H1 (cell line): ENCODE results near the gene CCDC47. TPM values are rescaled to one million over a fixed set of nuclear protein-coding genes. Genes with fewer than 3 reads are reported as not detected.

ENCODE experiments used
- EP300 ChIP-seq, 2 experiments: IDR thresholded peaks; 1 replicate in 1 of 2; 2 replicates in 1 of 2; pipeline ENCODE4 v1.6.1; 2011 to 2012; ENCODE audit warnings: low read depth in 2 of 2, low read length in 2 of 2, mild to moderate bottlenecking in 2 of 2, borderline replicate concordance in 1 of 2, inconsistent platforms in 1 of 2, moderate library complexity in 1 of 2
- GABPA ChIP-seq: IDR thresholded peaks from 2 replicates; pipeline ENCODE4 v1.6.1; 2011; ENCODE audit warnings: mild to moderate bottlenecking, low read length, moderate library complexity, borderline replicate concordance; ENCODE audit not compliant: insufficient read depth
- POLR2A ChIP-seq, 2 experiments: IDR thresholded peaks; 1 replicate in 1 of 2; 2 replicates in 1 of 2; pipeline ENCODE4 v1.6.1; 2011; ENCODE audit warnings: low read depth in 2 of 2, low read length in 2 of 2, mild to moderate bottlenecking in 2 of 2; ENCODE audit errors: control extremely low read depth in 1 of 2
- POU5F1 ChIP-seq: IDR thresholded peaks from 2 replicates; pipeline ENCODE4 v1.6.1; 2011; ENCODE audit warnings: low read depth, mild to moderate bottlenecking, low read length, moderate library complexity
- polyA plus RNA-seq, 7 experiments: library from polyadenylated mRNA; depleted of rRNA in 3 of 7; stranded (reverse) in 5 of 7; unstranded in 2 of 7; fragments of >200 nt in 5 of 7; fragments of 200-250 nt in 2 of 7; gene quantifications; 1 replicate in 5 of 7; 2 replicates in 1 of 7; 4 replicates in 1 of 7; pipeline versions ENCODE4 v1.2.1 to v1.2.3, GENCODE V29; 2011 to 2013; ENCODE audit warnings: missing spikeins in 2 of 7, mixed read lengths in 2 of 7
- total RNA-seq: library from RNA; stranded (reverse); fragmentation: NEBNext Ultra II Directional; extraction: Animal tissue kit (Norgen Biotek cat#: 25700); gene quantifications from 2 replicates; pipeline ENCODE4 v1.2.1, GENCODE V29; 2021

The CCDC47 gene
- total and polyA plus RNA-seq, 2 of the 8 experiments (the other 6 are each of a cell fraction or from before 2014, with no cell fraction given), result 21.2 to 83.1 TPM

DNA sequence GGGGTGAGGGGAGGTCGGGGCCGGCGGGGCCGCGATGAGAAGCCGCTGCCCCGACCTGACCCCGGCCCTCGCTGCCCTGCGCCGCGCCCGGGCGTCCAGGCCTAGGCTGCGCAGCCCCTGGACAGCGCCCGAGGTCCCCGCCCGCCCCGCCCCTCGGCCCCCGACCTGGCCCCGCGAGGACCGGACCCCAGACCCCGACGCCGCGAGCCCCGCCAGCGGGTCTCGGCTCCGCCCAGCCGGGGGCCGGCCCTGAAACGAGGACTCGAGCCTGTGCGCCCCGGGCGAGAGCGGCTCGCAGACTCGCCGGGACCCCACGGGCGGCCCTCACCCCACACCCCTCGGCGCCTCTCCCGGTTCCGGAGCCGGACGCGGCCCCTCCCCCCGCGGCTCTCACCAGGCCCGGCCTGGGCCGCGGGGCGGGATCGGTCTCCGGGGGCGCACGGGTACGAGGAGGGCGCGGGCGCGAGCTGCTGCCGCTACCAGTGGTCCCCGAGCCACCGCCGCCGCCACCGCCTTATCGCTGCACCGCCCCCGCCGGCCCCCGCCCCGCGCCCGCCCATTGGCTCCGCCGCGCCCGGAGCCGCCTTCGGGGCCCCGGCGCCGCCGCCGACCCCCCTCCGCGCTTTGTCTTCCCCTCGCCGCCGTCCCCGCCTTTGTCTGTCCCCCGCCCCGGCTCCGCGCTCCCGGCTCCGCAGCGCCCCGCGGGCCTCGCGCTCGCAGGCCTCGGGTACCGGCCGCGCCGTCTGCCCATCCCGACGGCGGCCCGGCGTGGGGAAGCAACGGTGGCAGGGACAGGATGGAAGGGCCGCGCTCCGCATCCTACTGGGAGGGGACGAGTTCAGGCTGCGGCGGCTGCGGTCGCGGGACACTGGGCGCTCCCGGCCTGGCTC lies 73.5 kb downstream of the CCDC47 start, which contains the start of gene LIMD2 (continued):
- TF ChIP-seq EP300 (IDR thresholded peaks at IDR 0.05; ENCODE audit: borderline replicate concordance in 1 of 2, low read depth in 2 of 2, low read length in 2 of 2) (no peak), GABPA (0 out of 2 replicates have a peak, but pooled peaks have one; percentile 6), POU5F1 (no peak), POLR2A (IDR thresholded peaks at IDR 0.05; ENCODE audit: control extremely low read depth in 1 of 2, low read depth in 2 of 2, low read length in 2 of 2) (peak; percentile 30 to 48; a peak in 2 of 3 replicates)
